Activated CD8-positive, alpha-beta memory T cell treated with anti-CD3 and anti-CD28 coated beads, Interleukin-2, amount 50 U/mL, for 48 hours (primary cell): ENCODE measurements around the gene NAV2.

Source experiments
- DNase-seq: peaks from one replicate; pipeline ENCODE4 v3.0.0-alpha.2; 2020

Gene NAV2

DNA sequence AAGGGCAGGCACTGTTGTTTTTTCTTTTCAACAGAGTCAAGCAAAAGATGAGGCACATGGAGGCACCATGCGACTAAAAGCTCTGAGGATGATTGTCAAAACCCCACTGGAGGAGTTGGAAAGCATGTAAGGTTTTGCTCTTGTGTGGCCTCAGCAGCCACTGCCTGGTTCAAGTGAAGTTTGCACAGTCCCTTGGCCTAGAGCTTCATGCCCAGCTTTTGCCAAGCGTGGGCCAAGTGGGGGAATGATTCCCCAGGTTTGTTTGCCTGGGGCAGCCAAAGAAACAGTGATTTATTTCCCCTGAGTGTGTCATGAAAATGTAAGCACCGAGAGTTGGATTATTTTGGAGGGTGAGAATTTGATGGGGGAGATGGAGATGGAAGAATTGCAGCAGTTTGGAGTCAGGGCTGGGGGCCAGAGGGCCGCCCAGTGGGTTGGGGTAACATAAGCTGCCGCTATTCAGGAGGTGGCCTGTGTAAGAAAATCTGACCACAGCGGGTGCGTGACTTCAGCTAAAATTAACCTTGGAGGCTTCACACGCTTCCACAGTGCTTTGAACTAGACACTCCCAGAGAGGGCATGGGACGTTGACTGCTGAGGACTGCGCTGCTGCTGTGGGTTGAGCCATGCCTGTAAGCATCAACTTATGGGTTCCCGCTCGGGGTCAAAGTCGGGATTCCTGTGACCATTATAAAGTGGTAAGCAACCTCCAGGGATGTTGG, 100.7 kb downstream of the NAV2 start:
- DNase-seq, result no peak

DNA sequence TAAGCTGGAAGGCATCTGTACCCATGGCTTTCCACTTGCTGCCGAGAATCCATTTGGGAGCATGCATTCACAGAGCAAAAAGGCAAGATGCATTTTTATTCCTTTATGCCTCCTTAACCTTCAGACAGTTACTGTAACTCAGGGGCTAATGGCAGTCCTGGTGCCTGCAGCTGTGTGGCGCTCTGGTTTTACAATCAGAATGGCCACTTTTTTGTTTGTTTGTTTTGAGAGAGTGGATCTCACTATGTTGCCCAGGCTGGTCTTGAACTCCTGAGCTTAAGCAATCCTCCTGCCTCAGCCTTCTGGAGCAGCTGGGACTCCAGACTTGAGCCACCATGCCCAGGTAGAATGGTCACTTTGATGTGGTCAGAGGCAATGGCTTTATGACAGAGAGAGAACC, 101.8 kb downstream of the NAV2 start:
- DNase-seq, result no peak

DNA sequence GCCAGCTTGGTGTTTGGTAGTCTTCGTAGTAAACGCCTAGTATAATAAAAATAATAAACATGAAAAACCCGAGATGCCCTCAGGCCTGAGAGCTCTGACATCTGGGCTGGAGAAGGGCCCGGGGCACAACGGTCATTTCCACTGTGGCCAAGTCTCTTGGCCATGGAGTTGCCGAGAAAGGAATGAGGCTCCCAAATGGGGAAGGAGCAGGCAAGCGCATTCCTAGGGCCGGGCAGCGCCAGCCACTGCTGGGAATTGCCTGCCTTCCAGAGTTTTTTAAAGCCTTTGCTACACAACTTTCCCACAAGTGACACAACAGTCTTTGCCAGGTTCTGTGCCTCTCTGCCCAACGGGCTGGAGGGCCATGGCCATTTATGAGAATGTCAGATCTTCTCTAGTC, 103.4 kb downstream of the NAV2 start:
- DNase-seq, result no peak

DNA sequence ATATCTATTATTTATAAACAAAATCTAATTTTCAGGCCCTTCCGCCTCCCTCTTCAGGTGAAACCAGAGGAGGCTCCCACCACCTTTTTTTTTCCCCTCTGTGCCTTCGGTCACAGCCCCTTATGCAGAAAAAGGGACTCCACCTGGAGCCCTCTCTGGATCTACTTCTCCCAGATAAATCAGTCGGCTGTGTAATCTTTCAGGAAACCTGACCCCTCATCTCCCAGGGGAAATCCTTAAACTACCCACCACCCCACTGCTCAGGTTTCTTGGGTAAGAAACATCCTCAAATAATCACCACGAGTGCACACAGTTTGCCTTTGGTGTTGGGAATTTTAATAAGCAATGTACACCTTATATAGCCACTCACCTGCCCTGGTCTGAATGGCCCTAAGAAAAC, 104.2 kb downstream of the NAV2 start:
- no peak for DNase-seq

DNA sequence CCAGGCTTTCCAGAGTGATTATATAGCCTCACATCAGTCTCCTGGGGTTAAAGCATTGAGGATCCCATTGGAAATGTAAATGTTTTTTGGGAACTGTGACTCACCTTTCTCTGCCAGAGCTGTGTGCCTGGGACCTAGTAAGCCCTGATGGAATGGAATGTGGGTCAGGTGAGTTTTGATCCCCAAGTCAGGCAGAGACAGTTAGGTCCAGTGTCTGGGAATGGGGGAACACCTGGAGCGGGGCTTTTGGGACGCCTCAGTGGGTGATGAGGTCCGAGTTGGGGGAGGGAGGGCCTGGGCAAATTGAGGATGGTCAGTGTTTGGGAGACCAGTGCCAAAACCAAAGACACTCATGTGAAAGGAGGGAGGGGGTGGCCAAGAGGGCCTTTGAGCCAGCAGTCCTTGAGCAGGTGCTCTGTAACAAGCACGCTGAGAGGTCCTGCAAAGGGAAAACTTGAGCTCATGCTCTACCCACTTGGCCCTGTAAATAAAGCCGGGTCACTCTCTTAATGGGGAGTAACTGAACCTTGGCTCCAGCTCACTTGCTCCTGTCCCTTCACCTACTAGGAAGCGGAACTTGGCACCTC, 104.7 kb downstream of the NAV2 start:
- no peak for DNase-seq

DNA sequence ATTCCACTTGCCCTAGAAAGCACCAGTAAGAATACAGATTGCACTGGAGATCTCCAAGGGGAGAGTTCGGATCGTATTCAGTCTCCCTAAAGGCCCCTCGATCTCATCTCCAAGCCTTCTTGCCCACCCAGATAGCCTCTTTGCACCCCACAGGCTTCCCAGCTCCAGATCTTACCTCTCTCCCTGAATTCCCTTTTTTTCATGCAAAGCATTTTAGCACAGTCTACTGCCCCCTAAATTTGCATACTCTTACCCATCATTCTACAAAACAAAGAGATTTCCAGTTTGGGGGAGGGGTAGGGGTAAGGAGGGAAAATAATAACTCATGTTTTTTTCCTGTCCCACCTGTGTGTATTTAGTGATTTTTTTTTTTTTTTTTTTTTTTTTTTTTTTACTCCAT, 105.2 kb downstream of the NAV2 start:
- DNase-seq, result no peak

DNA sequence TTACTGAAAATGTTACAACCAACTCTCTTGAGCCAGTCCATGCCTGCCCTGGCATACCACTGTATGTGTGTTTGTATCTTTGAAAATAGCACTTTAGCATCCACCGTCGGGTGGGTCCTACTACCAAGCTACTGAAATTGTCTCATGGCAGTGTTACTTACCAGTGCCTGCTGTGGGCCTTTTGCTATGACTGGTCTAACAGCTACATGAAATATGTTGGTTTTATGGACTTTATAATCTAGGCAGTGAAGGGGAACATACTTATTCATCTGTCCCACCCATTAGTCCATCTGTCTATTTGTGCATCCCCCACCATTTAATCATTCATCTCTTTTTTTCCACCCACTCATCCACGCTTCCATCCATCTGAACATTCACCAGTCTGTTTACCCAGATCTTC, 106.0 kb downstream of the NAV2 start:
- DNase-seq, result no peak

DNA sequence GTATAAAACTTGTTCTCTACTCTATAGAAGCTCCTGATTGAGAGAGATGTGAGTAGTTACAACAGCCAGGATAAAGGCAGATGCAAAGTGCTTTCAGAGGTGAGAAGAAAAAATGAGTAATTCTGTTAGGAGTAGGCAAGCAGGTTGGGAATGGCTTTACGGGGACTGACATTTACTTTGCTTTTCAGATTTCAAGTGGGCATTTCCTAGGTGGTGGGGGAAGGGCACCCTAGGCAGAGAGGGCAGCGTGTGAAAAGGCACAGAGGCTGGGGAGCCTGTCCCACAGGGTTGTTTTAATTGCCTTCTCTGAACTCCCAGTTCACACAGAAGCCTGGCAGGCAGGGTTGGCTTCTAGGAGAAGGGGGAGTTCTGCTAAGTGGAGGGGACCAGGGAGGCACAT, 106.5 kb downstream of the NAV2 start:
- no peak for DNase-seq

DNA sequence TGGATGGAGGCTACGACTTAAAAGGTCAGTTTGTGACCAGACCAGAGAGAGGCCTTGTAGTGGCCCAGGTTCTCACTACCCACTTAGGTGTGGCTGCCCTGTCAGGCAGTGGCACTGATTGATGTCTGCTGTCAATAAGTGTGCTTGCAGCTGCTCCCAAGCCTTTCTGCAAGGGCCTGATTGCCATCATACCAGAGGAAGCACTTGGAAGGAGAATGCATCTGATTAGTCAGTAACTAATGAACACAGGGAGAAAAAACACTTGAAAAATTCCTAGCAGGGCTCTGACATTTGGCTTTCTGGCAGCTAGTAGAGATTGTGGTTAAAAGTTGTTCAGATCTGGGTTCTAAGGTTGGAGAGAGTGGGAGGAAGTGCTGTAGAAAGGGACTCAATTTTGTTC, 107.5 kb downstream of the NAV2 start:
- no peak for DNase-seq

DNA sequence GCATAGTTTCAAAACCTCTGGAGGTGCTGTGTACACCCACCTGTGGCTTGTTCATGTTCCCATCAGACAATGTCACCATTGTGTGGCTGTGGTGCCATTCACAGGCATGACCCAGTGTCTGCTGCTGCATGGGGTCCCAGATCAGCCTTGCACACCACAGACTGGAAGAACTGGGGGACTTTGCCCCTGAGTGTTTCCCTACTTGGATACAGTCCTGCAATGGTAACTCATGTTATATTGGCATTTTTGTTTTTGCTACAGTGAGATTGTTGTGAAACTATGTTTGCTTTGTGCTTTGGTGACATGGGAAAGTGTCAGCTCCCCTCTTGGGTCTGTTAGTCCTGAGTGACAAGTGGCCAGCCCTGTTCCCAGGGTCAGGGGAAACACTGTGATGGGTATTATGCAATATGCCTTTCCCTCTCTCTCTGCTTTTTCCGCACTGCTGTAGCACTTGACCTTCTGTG, 108.8 kb downstream of the NAV2 start:
- DNase-seq, result no peak

DNA sequence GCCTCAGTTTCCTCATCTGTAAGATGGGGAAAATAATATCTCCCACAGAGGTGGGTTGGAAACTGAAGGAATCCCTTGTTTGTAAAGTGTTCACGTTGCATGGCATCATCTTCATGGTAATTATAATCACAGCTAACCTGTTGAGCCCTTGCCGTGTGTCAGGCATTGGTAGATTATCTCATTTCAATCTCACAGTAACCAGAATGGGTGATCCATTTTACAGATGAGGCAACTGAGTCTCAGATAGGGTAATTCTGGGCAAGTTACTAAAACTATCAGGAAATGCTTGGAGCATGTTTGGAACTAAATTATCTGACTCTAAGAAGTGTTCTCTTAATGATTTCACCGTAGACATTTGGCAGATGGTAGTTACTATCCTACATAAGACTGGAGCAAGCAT, 109.4 kb downstream of the NAV2 start:
- DNase-seq, result no peak

DNA sequence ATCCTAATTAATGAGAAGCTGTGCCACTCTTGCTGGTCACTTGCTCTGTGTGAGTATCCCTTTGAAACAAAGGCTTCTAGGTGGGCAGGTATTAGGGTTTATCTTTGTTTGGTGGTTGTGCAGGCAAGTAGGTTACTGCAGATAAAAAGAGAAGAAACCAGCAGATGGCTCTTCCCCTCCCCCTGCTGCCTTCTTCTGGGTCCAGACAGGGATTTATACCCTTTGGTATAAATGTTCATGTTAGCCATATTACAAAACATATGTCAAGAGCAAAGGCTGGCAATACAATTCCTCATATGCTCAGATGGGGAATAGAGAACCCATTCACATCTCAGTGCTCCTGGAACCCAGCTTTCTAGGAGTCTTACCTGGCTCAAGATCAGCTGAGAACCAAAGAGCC, 109.9 kb downstream of the NAV2 start:
- no peak for DNase-seq

DNA sequence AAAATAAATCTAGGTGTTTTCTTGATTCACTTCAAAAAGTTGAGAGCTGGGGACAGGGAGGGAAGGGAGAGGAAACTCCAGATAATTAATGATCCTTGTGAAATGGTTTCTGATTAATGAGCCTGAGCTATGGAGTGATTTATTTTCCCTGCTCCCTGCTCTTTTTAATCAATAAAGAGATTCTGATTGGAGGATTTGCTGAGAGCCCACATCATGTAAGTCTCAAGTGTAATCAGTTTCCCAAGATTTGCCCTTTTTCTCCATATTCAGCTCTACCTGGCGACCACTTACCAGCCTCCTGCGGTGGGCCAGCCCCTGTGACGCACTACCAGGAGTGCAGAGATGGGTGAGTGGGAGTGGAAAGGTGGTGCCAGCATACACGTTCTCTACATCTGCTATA, 114.0 kb downstream of the NAV2 start:
- no peak for DNase-seq

DNA sequence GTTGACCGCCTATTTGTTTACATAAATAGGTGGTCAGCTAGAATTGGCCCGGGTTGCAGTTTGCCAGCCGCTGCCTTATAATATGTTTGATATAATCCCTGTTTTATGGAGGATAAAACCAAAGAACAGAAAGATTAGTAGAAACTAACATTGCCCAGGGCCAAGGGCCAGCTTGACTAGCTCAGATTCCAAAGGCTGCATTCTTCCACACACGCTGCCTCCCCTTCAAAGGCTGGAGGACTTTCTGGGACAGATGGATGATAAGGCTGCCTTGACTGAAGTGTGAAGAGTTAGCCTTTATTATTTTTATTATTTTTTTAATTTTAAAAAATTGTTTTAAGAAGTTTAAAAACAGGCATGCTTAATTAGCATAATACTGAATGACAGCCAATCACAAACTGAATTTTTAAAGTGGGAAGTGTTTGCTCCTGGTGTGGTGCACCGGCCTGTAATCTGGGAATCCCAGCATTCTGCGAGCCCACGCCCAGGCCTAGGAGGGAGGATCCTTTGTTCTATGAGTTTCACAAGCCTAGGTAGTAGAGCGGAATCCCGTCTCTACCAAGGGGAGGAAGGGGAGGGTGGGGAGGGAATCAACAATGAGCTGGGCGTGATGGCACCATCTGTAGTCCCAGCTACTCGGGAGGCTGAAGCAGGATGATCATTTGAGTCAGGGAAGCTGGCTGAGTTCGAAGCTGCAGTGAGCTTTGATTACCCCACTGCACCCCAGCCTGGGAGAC, 114.9 kb downstream of the NAV2 start:
- no peak for DNase-seq

DNA sequence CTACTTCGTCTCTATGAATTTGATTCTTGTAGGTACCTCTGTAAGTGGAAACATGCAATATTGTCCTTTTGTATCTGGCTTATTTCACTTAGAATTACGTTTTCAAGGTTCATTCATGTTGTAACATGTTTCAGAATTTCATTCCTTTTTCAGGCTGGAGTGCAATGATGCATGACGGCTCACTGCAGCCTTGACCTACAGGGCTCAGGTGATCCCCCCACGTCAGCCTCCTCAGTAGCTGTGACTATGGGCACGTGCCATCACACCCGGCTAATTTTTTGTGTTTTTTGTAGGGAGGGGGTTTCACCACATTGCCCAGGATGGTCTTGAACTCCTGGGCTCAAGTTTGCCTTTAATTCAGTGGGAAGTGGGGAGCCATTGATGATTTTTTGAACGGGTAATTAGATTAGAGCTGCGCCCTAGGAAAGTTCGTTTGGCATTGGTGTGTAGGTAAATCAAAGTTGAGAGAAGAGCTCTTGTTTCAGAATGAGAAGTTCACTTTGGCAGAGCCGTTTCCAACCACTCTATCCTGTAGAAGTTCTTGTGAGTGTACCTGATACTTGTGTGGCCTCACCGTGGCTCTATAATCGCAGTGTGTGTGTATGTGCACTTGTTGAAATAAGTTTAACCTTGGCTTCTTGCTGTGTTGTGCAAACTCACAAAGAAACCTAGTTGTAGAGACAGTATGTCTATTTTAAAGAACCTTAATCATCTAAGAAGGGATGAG, 115.9 kb downstream of the NAV2 start:
- no peak for DNase-seq

DNA sequence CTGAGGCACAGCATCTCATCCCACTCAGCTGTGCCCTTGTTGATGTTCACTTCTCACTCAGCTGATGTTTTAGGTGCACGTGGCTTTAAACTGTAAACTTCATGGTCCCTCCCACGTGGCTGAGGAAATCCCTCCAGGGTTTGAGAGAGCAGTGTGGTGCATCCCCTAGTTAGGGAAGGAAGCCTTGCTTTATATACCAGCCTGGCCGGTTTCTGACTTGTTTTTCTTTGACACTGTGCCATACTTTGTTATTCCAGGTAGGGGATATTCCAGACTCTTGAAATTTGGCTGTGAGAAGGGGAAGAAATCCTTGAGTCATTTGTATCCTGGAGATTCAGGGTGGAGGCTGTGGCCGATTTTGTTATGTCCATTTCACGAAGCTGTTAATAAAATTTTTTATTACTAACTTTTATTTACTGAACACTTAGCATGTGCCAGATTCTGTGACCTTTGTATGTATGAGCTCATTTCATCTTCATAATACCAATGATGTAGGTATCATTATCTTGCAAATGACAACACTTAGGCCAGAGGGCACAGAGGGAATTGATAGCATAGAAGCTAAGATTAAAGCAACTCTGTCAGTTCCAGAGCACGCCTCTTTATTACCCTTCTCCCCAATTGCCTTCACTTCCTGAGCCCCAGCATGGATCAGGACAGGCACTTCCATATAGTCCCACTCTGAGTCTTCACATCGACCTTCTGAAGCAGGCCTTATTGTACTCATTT, 116.6 kb downstream of the NAV2 start:
- no peak for DNase-seq

DNA sequence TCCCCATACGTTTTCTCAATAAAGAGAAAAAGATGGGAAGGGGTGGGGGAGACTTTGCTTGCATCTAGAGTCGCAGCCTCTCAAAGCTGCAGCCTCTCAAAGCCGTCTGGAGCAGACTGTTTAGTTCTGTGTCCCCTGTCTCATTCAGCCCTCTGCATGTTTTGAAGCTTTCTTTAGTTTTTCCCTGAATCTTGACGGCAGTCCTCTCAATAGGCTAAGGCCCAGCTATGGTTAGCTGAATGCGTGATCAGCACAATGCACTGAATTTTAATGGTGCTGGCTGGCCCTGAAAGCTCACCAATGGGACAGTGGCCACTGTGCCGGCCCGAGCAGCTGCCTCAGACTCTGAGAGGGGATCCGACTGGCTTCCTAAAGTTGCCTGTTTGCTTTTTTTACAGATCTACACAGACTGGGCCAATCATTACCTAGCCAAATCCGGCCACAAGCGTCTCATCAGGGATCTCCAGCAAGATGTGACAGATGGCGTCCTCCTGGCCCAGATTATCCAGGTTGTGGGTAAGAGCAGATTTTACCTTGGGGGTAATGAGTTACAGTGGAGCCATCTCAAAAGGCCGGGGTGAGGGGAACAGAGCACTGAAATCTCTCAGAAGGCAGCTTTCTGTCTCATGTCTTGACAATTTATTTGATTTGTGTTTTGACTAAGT, 119.6 kb downstream of the NAV2 start:
- no peak for DNase-seq

DNA sequence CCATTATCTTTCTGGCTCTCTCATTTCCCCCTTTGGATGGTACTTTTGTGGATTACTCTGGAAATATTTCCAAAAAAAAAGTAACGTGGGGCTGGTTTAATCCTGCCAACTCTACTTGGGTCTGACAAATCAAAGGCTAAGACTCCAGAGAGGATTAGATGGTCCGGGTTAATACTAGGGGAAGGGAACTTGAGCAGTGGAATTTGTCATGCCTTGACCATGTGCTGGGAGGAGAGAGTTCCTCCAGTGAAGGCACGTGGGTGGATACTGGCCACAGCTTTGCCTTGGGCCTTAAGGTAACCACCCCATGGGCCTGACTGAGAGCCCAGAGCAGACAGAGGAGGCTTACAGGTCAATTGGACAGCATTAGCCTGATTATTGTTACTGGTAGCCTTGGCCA, 120.3 kb downstream of the NAV2 start:
- DNase-seq, result no peak

DNA sequence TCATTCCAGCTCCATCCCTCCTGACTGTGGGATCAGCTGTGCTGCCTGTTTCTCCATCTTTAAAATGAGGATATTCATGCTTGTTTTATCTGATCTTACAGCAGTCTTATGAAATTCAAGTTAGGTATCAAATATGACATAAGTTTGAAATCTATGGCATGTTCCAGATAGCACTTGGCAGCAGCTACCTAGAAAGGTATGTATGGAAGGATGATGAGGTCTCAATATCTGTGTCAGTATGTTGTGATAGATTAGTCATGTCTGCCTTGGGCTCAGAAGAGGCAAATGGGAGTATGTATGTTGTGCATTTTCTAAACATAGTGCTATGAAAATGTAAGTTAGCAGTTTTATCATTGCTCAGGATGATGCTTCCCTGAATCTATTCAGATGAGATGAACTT, 122.1 kb downstream of the NAV2 start:
- no peak for DNase-seq

DNA sequence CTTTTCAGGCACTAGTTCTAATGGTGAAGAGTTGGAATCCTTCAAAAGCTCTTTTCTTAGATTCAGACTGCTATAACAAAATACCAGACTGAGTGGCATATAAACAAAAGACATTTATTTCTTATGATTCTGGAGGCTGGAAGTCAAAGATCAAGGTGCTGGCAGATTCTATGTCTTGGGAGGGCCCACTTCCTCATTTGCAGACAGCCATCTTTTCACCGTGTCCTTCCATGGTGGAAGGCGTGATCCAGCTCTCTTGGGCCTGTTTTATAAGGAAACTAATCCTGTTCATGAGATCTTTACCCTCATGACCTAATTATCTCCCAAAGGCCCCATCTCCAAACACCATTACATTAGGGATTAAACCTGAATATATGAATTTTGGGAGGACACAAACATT, 124.0 kb downstream of the NAV2 start:
- DNase-seq, result no peak

DNA sequence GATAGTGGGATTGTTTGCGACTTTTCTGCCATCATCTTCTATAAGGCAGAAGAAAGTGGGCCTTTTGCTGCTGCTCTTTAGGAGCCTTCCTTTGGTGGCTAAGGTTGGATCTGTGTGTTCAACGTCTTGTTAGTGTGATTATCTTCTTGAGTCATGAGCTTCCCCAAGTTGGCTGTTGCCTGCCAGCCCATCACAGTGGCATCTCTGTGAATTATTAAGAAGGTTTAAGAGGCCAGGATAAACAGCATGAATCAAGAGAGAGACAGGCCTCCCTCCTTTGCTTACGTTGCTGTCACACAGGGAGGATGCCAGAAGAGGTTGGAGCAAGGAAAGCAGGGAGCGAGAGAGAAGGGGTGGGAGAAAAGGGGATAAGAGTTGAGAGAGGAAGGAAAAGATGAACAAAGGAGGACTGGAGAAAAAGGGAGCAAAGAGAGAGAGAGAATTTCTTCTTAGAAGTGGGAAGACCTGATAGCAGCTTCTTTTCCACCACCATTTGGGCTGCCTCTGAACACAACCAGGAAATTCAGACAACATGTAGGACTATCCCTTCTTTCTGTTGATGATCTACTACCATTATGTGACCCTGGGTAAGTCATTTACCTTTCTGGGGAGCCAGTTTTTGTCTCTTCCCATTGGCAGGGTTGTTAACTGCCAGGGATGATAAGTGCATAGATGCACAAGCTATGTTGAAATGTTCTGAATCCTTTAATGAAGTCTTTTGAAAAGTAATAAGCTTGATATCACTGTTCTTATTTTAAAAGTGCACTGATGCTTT, 126.5 kb downstream of the NAV2 start:
- no peak for DNase-seq

DNA sequence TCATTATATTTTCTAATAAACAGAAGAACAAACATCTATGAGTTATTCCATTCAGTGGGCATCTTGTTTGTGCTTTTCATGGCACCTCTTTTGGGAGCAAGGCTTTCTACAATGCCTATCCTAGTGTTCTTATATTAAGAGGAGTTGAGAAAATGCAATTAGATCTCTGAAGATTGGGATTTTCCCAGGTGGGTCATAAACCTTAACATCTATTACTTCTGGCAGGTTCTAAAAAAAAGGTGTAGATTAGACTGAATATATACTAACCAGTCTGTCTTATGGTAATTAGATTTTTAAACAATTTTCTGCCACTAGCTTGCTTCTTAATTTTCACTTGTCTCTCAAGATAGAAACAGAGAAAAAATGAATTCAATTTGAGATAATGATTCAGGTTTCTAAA, 128.3 kb downstream of the NAV2 start:
- DNase-seq, result no peak
